GM23248 (cell line): Measurements from ENCODE around the gene LSR. TPM values are rescaled to one million over a fixed set of nuclear protein-coding genes. Genes with fewer than 3 reads are reported as not detected.

Source experiments
- DNase-seq: peaks from one replicate; pipeline ENCODE4 v3.0.0-alpha.2; 2015
- H2AFZ ChIP-seq: fragments of 200-600 bp; sonication (generic); 2 replicates; pipeline ENCODE4 v1.6.1; 2016; ENCODE audit warnings: antibody characterized with exemption
- H3F3A ChIP-seq: fragments of 200-600 bp; sonication (generic); 2 replicates; pipeline ENCODE4 v1.6.1; 2016; ENCODE audit warnings: mild to moderate bottlenecking, antibody characterized with exemption, mixed run types; ENCODE audit not compliant: insufficient read depth
- H3K27ac ChIP-seq: fragments of 200-600 bp; sonication (generic); 2 replicates; pipeline ENCODE4 v1.5.1; 2016; ENCODE audit warnings: mild to moderate bottlenecking
- H3K27me3 ChIP-seq: fragments of 200-600 bp; sonication (generic); replicated peaks from 2 replicates; pipeline ENCODE4 v1.6.1; 2016; ENCODE audit warnings: mild to moderate bottlenecking; ENCODE audit not compliant: insufficient read depth
- H3K36me3 ChIP-seq: fragments of 200-600 bp; sonication (generic); 2 replicates; pipeline ENCODE4 v1.6.1; 2016; ENCODE audit warnings: low read depth, mild to moderate bottlenecking
- H3K4me1 ChIP-seq: fragments of 200-600 bp; sonication (generic); 2 replicates; pipeline ENCODE4 v1.6.1; 2016; ENCODE audit warnings: mild to moderate bottlenecking; ENCODE audit not compliant: insufficient read depth
- H3K4me2 ChIP-seq: fragments of 200-600 bp; sonication (generic); one replicate; pipeline ENCODE4 v1.6.1; 2016; ENCODE audit warnings: mild to moderate bottlenecking; ENCODE audit not compliant: unreplicated experiment
- H3K4me3 ChIP-seq: fragments of 200-600 bp; sonication (generic); 2 replicates; pipeline ENCODE4 v1.5.1; 2016; ENCODE audit warnings: mild to moderate bottlenecking
- H3K79me2 ChIP-seq: fragments of 200-600 bp; sonication (generic); 2 replicates; pipeline ENCODE4 v1.6.1; 2016; ENCODE audit warnings: mild to moderate bottlenecking; ENCODE audit not compliant: insufficient read depth
- H3K9ac ChIP-seq: fragments of 200-600 bp; sonication (generic); 2 replicates; pipeline ENCODE4 v1.6.1; 2016; ENCODE audit warnings: mild to moderate bottlenecking
- H3K9me2 ChIP-seq: fragments of 200-600 bp; sonication (generic); 2 replicates; pipeline ENCODE4 v1.6.1; 2016; ENCODE audit warnings: mixed run types, mild to moderate bottlenecking, moderate library complexity; ENCODE audit not compliant: insufficient read depth
- H3K9me3 ChIP-seq: fragments of 200-600 bp; sonication (generic); one replicate; pipeline ENCODE4 v1.6.1; 2017; ENCODE audit warnings: low read depth
- H4K20me1 ChIP-seq: fragments of 200-600 bp; sonication (generic); 2 replicates; pipeline ENCODE4 v1.6.0; 2016; ENCODE audit not compliant: insufficient read depth
- EZH2 ChIP-seq: fragments of 200-600 bp; sonication (generic); IDR thresholded peaks from 2 replicates; pipeline ENCODE4 v1.6.1; 2018; ENCODE audit warnings: antibody characterized with exemption, mild to moderate bottlenecking; ENCODE audit not compliant: insufficient read depth, poor library complexity, severe bottlenecking
- EZH2phosphoT487 ChIP-seq: fragments of 200-600 bp; sonication (generic); IDR thresholded peaks from 2 replicates; pipeline ENCODE4 v1.6.1; 2018; ENCODE audit warnings: antibody characterized with exemption, moderate library complexity, mild to moderate bottlenecking, low read depth; ENCODE audit not compliant: insufficient read depth
- WGBS, 2 experiments: methylation state at CpG; one replicate each; pipeline ENCODE4 v1.1.6; 2015 to 2017; ENCODE audit warnings: low lambda C conversion rate in 2 of 2, low coverage in 1 of 2; ENCODE audit errors: missing lambda C conversion rate in 2 of 2; 5-methylcytosine and 5-hydroxymethylcytosine counted together
- in situ Hi-C: fragments of 300-500 bp; cut with MboI; formaldehyde crosslinking; loops from 2 replicates; pipeline ENCODE4 v1.15.0; 2020
- polyA plus RNA-seq: library from polyadenylated mRNA; unstranded; fragments of >200 nt; fragmentation: Nextera tagmentation; extraction: Ambion mirVana; gene quantifications from 2 replicates; pipeline ENCODE4 v1.2.1, GENCODE V29; 2016
- total RNA-seq: library from RNA; depleted of rRNA; stranded (reverse); fragments of >200 nt; shearing (Covaris generic); gene quantifications from 2 replicates; pipeline ENCODE4 v1.2.3, GENCODE V29; 2014

Gene LSR
- total and polyA plus RNA-seq, 2 experiments from 2014 or later, result 2.7 TPM; not detected in 1

GRCh38 chr19:35288906-35289305 is 40.1 kb downstream of the LSR start:
- in situ Hi-C loops, result no loop called here
- Histone ChIP-seq H3K9ac (no peak overlapping the region), H3K27ac (no peak overlapping the region), H2AFZ (no peak overlapping the region), H3K27me3 (peaks cover 19% of the 10 kb centered on the region), H3F3A (no peaks in the 10 kb centered on the region), H3K79me2 (no peaks in the 10 kb centered on the region), H3K4me2 (no peak overlapping the region), H3K36me3 (no peaks in the 10 kb centered on the region), H3K9me2 (no peaks in the 10 kb centered on the region), H3K4me1 (no peaks in the 10 kb centered on the region), H3K9me3 (no peaks in the 10 kb centered on the region), H3K4me3 (no peak overlapping the region), H4K20me1 (no peaks in the 10 kb centered on the region)
- TF ChIP-seq EZH2 (no peak), EZH2phosphoT487 (no peak)
- WGBS, 2 experiments, result 46 to 51% methylated on average over 5 of the region's 5 CpGs
- no peak for DNase-seq

- 61 to 62% methylated on average over 14 to 20 of the region's 20 CpGs for WGBS, 2 experiments
- no peak for DNase-seq
- no peaks in the 10 kb centered on the region for H3K36me3 ChIP-seq
- H3F3A ChIP-seq, result no peaks in the 10 kb centered on the region
- H3K4me2 ChIP-seq, result no peak overlapping the region
- no peaks in the 10 kb centered on the region for H3K9me2 ChIP-seq
- no peak overlapping the region for H3K27ac ChIP-seq
- H4K20me1 ChIP-seq, result no peaks in the 10 kb centered on the region
- no peak overlapping the region for H2AFZ ChIP-seq
- no peak overlapping the region for H3K4me3 ChIP-seq
- H3K9ac ChIP-seq, result no peak overlapping the region
- in situ Hi-C loops, result no loop called here
- TF ChIP-seq EZH2, result no peak
- H3K9me3 ChIP-seq, result no peaks in the 10 kb centered on the region
- peaks cover 32% of the 10 kb centered on the region for H3K27me3 ChIP-seq
- H3K4me1 ChIP-seq, result peaks cover 8% of the 10 kb centered on the region; the same call in 1 of the 2 replicates
- H3K79me2 ChIP-seq, result no peaks in the 10 kb centered on the region
Observed at GRCh38 chr19:35290381-35291127, 41.8 kb downstream of the LSR start.

GRCh38 chr19:35291259-35291658 is 42.5 kb downstream of the LSR start:
- Histone ChIP-seq H3K9me3 (no peaks in the 10 kb centered on the region), H3K4me1 (peaks cover 8% of the 10 kb centered on the region; the same call in 1 of the 2 replicates), H3K36me3 (no peaks in the 10 kb centered on the region), H3K9me2 (no peaks in the 10 kb centered on the region), H3F3A (no peaks in the 10 kb centered on the region), H3K79me2 (no peaks in the 10 kb centered on the region), H3K27me3 (peaks cover 32% of the 10 kb centered on the region), H3K9ac (no peak overlapping the region), H3K4me2 (no peak overlapping the region), H3K27ac (no peak overlapping the region), H2AFZ (no peak overlapping the region), H4K20me1 (no peaks in the 10 kb centered on the region), H3K4me3 (no peak overlapping the region)
- in situ Hi-C loops, result no loop called here
- WGBS, 2 experiments, result 50 to 67% methylated on average over 6 of the region's 6 CpGs
- no peak for TF ChIP-seq EZH2phosphoT487
- no peak for TF ChIP-seq EZH2
- no peak for DNase-seq

- Histone ChIP-seq H3K79me2 (no peaks in the 10 kb centered on the region), H4K20me1 (no peaks in the 10 kb centered on the region), H3F3A (no peaks in the 10 kb centered on the region), H3K9me2 (no peaks in the 10 kb centered on the region), H3K4me3 (no peak within 1 kb of the TSS), H3K4me1 (peaks cover 8% of the 10 kb centered on the region; the same call in 1 of the 2 replicates), H3K4me2 (no peak within 1 kb of the TSS), H3K9me3 (no peaks in the 10 kb centered on the region), H2AFZ (no peak within 1 kb of the TSS), H3K36me3 (no peaks in the 10 kb centered on the region), H3K9ac (no peak within 1 kb of the TSS), H3K27ac (no peak within 1 kb of the TSS), H3K27me3 (peaks cover 32% of the 10 kb centered on the region)
- DNase-seq, result no peak
- TF ChIP-seq EZH2, result no peak
- TF ChIP-seq EZH2phosphoT487, result no peak
- 40 to 48% methylated on average over 6 to 12 of the region's 12 CpGs for WGBS, 2 experiments
- in situ Hi-C loops, result no loop called here
Observed at GRCh38 chr19:35291916-35292315, 43.1 kb downstream of the LSR start, which contains the start of gene MAG. Gene MAG (plus strand): TSS chr19:35292161. CDS start chr19:35295409, 3,248 bp downstream.
